ENCODE measurements around the gene LPIN3. TPM values are rescaled to one million over a fixed set of nuclear protein-coding genes. Genes with fewer than 3 reads are reported as not detected.

LPIN3 gene
- total RNA-seq, 1 experiment from 2014 or later, result 3.8 TPM

GRCh38 chr20:41358230-41358629, 17.6 kb downstream of the LPIN3 start:
- no peak overlapping the region for H3K23ac ChIP-seq (ENCODE audit: insufficient read length, low read depth, low read length)
- no peak overlapping the region for H3K27ac ChIP-seq (ENCODE audit: insufficient read length, low read depth, low read length)
- no peak overlapping the region for H2BK12ac ChIP-seq (ENCODE audit: insufficient read length, low read depth, low read length)
- H2BK120ac ChIP-seq (ENCODE audit: low read depth, low read length, poor library complexity, severe bottlenecking), result no peak overlapping the region
- no peak overlapping the region for H4K91ac ChIP-seq (ENCODE audit: insufficient read length, low read depth, low read length)
- H2BK15ac ChIP-seq (ENCODE audit: low read depth, low read length), result no peak overlapping the region
- H3K4me2 ChIP-seq (ENCODE audit: insufficient read depth, insufficient read length, low read length), result no peak overlapping the region
- no peak overlapping the region for H3K56ac ChIP-seq (ENCODE audit: insufficient read length, low read depth, low read length)
- H3K4me1 ChIP-seq (ENCODE audit: insufficient read depth, low read length), result no peaks in the 10 kb centered on the region
- no peak overlapping the region for H4K5ac ChIP-seq (ENCODE audit: insufficient read length, low read depth, low read length)
- no peaks in the 10 kb centered on the region for H3K27me3 ChIP-seq (ENCODE audit: insufficient read depth, low read length)
- Mint-ChIP-seq H3K4me3 (no peak overlapping the region), H3K36me3 (ENCODE audit: insufficient read depth in 1 of 3, low read depth in 3 of 3) (peaks cover 0 to 4% (median 3%) of the 10 kb centered on the region in 3 experiments; a peak in 2 of 7 replicates), H3K27ac (no peak overlapping the region), H3K4me1 (0 out of 4 replicates have a peak, but pooled peaks cover 0 to 3% of the 10 kb centered on the region in 2 experiments), H3K9me3 (no peaks in the 10 kb centered on the region; a peak in 1 of 5 replicates), H3K27me3 (ENCODE audit: low read depth) (no peaks in the 10 kb centered on the region)
- H3K23me2 ChIP-seq (ENCODE audit: insufficient read length, low read depth, low read length, poor library complexity, severe bottlenecking), result no peaks in the 10 kb centered on the region
- H3K79me2 ChIP-seq (ENCODE audit: insufficient read depth, low read length), result no peaks in the 10 kb centered on the region
- no peak overlapping the region for H2BK20ac ChIP-seq (ENCODE audit: low read depth, low read length, poor library complexity, severe bottlenecking)
- no peak for TF ChIP-seq CTCF (conservative IDR thresholded peaks at IDR 0.05)
- H3K9ac ChIP-seq (ENCODE audit: extremely low read depth, insufficient read length, low read length), result no peak overlapping the region
- no peak overlapping the region for H3K14ac ChIP-seq (ENCODE audit: insufficient read depth, low read length)
- H3T11ph ChIP-seq (ENCODE audit: low read length), result no peak overlapping the region
- H2BK5ac ChIP-seq (ENCODE audit: insufficient read length, low read length), result no peak overlapping the region
- no peak overlapping the region for H2AFZ ChIP-seq (ENCODE audit: low read length)
- no peak overlapping the region for H4K8ac ChIP-seq (replicated peaks; ENCODE audit: insufficient read length, low read depth, low read length)
- WGBS (ENCODE audit: extremely low coverage, insufficient read length, low lambda C conversion rate), result no CpG with 5 or more reads among the region's 9 CpGs
- no peaks in the 10 kb centered on the region for H3K79me1 ChIP-seq (ENCODE audit: insufficient read depth, low read depth, low read length, poor library complexity, severe bottlenecking)
- peak; percentile 22 for DNase-seq
- H4K20me1 ChIP-seq (ENCODE audit: control insufficient read depth, insufficient read depth, insufficient read length), result no peaks in the 10 kb centered on the region
- no peak overlapping the region for H2AK5ac ChIP-seq (ENCODE audit: insufficient read length, low read length)
- H3K18ac ChIP-seq (ENCODE audit: insufficient read length, low read depth, low read length), result no peak overlapping the region
- no peaks in the 10 kb centered on the region for H3K9me3 ChIP-seq (ENCODE audit: control insufficient read depth, low read depth, low read length)
- no peak overlapping the region for H3K4ac ChIP-seq (ENCODE audit: low read depth, low read length)

Data from H9 (cell line).